Mesenchymal stem cell (in vitro differentiated cells and primary cell): ENCODE results near the gene FBXO33.

ENCODE experiments used
- DNase-seq: peaks from one replicate; pipeline ENCODE4 v3.0.0-alpha.2; 2013
- H2AFZ ChIP-seq: one replicate; pipeline ENCODE4 v1.6.1; 2013; ENCODE audit warnings: low read depth, mild to moderate bottlenecking, control low read depth, inconsistent platforms, low read length, moderate library complexity
- H2AK5ac ChIP-seq: 2 replicates; pipeline ENCODE4 v1.6.1; 2013; ENCODE audit warnings: low read length, moderate library complexity, mild to moderate bottlenecking, inconsistent platforms; ENCODE audit not compliant: severe bottlenecking
- H2BK120ac ChIP-seq: one replicate; pipeline ENCODE4 v1.6.1; 2013; ENCODE audit warnings: low read depth, mild to moderate bottlenecking, inconsistent platforms, low read length, moderate library complexity
- H2BK12ac ChIP-seq, 2 experiments: one replicate each; pipeline ENCODE4 v1.6.1; 2013; ENCODE audit warnings: inconsistent platforms in 2 of 2, low read length in 2 of 2, mild to moderate bottlenecking in 2 of 2, moderate library complexity in 2 of 2, control low read depth in 1 of 2
- H2BK15ac ChIP-seq: one replicate; pipeline ENCODE4 v1.6.1; 2013; ENCODE audit warnings: mild to moderate bottlenecking, low read depth, inconsistent platforms; ENCODE audit not compliant: poor library complexity, severe bottlenecking
- H2BK5ac ChIP-seq: 2 replicates; pipeline ENCODE4 v1.6.1; 2013; ENCODE audit warnings: low read depth, mild to moderate bottlenecking, low read length, control low read depth, inconsistent platforms; ENCODE audit not compliant: poor library complexity, severe bottlenecking
- H3K14ac ChIP-seq, 2 experiments: one replicate each; pipeline ENCODE4 v1.6.1; 2013; ENCODE audit warnings: inconsistent platforms in 2 of 2, low read length in 2 of 2, control low read depth in 1 of 2, mild to moderate bottlenecking in 1 of 2, moderate library complexity in 1 of 2
- H3K18ac ChIP-seq, 2 experiments: one replicate each; pipeline ENCODE4 v1.6.1; 2013; ENCODE audit warnings: inconsistent platforms in 2 of 2, low read length in 2 of 2, control low read depth in 1 of 2, low read depth in 1 of 2, mild to moderate bottlenecking in 1 of 2
- H3K23ac ChIP-seq, 2 experiments: one replicate each; pipeline ENCODE4 v1.6.1; 2013; ENCODE audit warnings: inconsistent platforms in 2 of 2, low read length in 2 of 2, mild to moderate bottlenecking in 2 of 2, moderate library complexity in 2 of 2, control low read depth in 1 of 2
- H3K27ac ChIP-seq: 2 replicates; pipeline ENCODE4 v1.5.1; 2013; ENCODE audit warnings: mild to moderate bottlenecking, moderate library complexity, low read length, control low read depth, inconsistent platforms; ENCODE audit not compliant: poor library complexity, severe bottlenecking
- H3K27me3 ChIP-seq, 2 experiments: 2 replicates each; pipeline versions ENCODE4 v1.6.1 to v1.7.0; 2013; ENCODE audit warnings: low read length in 2 of 2, mild to moderate bottlenecking in 2 of 2, moderate library complexity in 2 of 2, control low read depth in 1 of 2, inconsistent platforms in 1 of 2; ENCODE audit not compliant: control insufficient read depth in 1 of 2, insufficient read depth in 1 of 2
- H3K36me3 ChIP-seq, 2 experiments: 2 replicates each; pipeline versions ENCODE4 v1.6.1 to v1.7.0; 2013; ENCODE audit warnings: low read length in 2 of 2, control low read depth in 1 of 2, inconsistent platforms in 1 of 2, low read depth in 1 of 2, mild to moderate bottlenecking in 1 of 2; ENCODE audit not compliant: insufficient read depth in 2 of 2, control insufficient read depth in 1 of 2
- H3K4ac ChIP-seq, 2 experiments: one replicate each; pipeline ENCODE4 v1.6.1; 2013; ENCODE audit warnings: inconsistent platforms in 2 of 2, low read length in 2 of 2, mild to moderate bottlenecking in 2 of 2, moderate library complexity in 2 of 2, control low read depth in 1 of 2, low read depth in 1 of 2
- H3K4me1 ChIP-seq: 2 replicates; pipeline ENCODE4 v1.6.1; 2013; ENCODE audit warnings: low read depth, low read length, control low read depth; ENCODE audit not compliant: control insufficient read depth, insufficient read depth
- H3K4me2 ChIP-seq: 2 replicates; pipeline ENCODE4 v1.6.1; 2013; ENCODE audit warnings: low read length, mild to moderate bottlenecking, inconsistent platforms; ENCODE audit not compliant: poor library complexity, severe bottlenecking
- H3K4me3 ChIP-seq, 2 experiments: 2 replicates each; pipeline versions ENCODE4 v1.5.1 to v1.7.0; 2013; ENCODE audit warnings: low read length in 2 of 2, mild to moderate bottlenecking in 2 of 2, control low read depth in 1 of 2, low read depth in 1 of 2; ENCODE audit not compliant: insufficient read depth in 1 of 2
- H3K79me1 ChIP-seq: replicated peaks from 2 replicates; pipeline ENCODE4 v1.6.1; 2013; ENCODE audit warnings: mild to moderate bottlenecking, control low read depth, low read length, inconsistent platforms; ENCODE audit not compliant: poor library complexity, severe bottlenecking
- H3K9ac ChIP-seq: 2 replicates; pipeline ENCODE4 v1.7.0; 2013; ENCODE audit warnings: mild to moderate bottlenecking, low read length, moderate library complexity
- H3K9me3 ChIP-seq: 2 replicates; pipeline ENCODE4 v1.7.0; 2013; ENCODE audit warnings: mild to moderate bottlenecking, low read length; ENCODE audit not compliant: control insufficient read depth
- H4K8ac ChIP-seq: one replicate; pipeline ENCODE4 v1.6.1; 2013; ENCODE audit warnings: inconsistent platforms, mild to moderate bottlenecking, low read length, moderate library complexity
- H4K91ac ChIP-seq: one replicate; pipeline ENCODE4 v1.6.1; 2013; ENCODE audit warnings: mild to moderate bottlenecking, low read length, inconsistent platforms
- WGBS: methylation state at CpG from one replicate; pipeline ENCODE4 v1.1.7; 2013; ENCODE audit warnings: mixed read lengths; 5-methylcytosine and 5-hydroxymethylcytosine counted together

The FBXO33 gene

GRCh38 chr14:39374851-39375250 lies 57.4 kb downstream of the FBXO33 start:
- no peak overlapping the region for H2BK5ac ChIP-seq
- H3K4ac ChIP-seq: no peak overlapping the region
- H3K79me1 ChIP-seq: peaks cover 5% of the 10 kb centered on the region
- no peak overlapping the region for H4K8ac ChIP-seq
- peak; percentile 43 for DNase-seq
- no peaks in the 10 kb centered on the region for H3K4me1 ChIP-seq
- H3K23ac ChIP-seq: no peak overlapping the region
- H3K4me3 ChIP-seq: no peak overlapping the region
- no peaks in the 10 kb centered on the region for H3K27me3 ChIP-seq
- H3K9me3 ChIP-seq: no peaks in the 10 kb centered on the region
- H2AK5ac ChIP-seq: no peak overlapping the region
- H3K27ac ChIP-seq: no peak overlapping the region
- H3K14ac ChIP-seq: no peak overlapping the region
- no peak overlapping the region for H4K91ac ChIP-seq
- no peak overlapping the region for H3K4me2 ChIP-seq
- no peak overlapping the region for H2BK120ac ChIP-seq
- peaks cover 6 to 7% of the 10 kb centered on the region in 2 experiments for H3K36me3 ChIP-seq
- no peak overlapping the region for H3K18ac ChIP-seq
- H2AFZ ChIP-seq: no peak overlapping the region
- peak overlapping the region; percentile 66 for H3K9ac ChIP-seq
- H2BK15ac ChIP-seq: no peak overlapping the region
- no peak overlapping the region for H2BK12ac ChIP-seq

GRCh38 chr14:39372656-39373055 lies 59.6 kb downstream of the FBXO33 start:
- Histone ChIP-seq H2BK12ac (no peak overlapping the region), H4K8ac (no peak overlapping the region), H2AK5ac (no peak overlapping the region), H2BK15ac (no peak overlapping the region), H2BK5ac (no peak overlapping the region), H3K9ac (peak overlapping the region; percentile 46), H3K18ac (no peak overlapping the region), H3K4ac (no peak overlapping the region), H3K4me2 (no peak overlapping the region), H3K14ac (no peak overlapping the region), H3K9me3 (no peaks in the 10 kb centered on the region), H2AFZ (no peak overlapping the region), H3K4me1 (no peaks in the 10 kb centered on the region), H3K79me1 (peaks cover 5% of the 10 kb centered on the region), H3K27ac (no peak overlapping the region), H3K4me3 (no peak overlapping the region), H3K23ac (no peak overlapping the region), H4K91ac (no peak overlapping the region), H2BK120ac (no peak overlapping the region), H3K36me3 (peaks cover 6 to 7% of the 10 kb centered on the region in 2 experiments), H3K27me3 (no peaks in the 10 kb centered on the region)
- WGBS: no CpG with 5 or more reads among the region's 1 CpG
- peak; percentile 11 for DNase-seq

GRCh38 chr14:39370415-39370814 lies 61.8 kb downstream of the FBXO33 start:
- no peak for DNase-seq
- no peaks in the 10 kb centered on the region for H3K27me3 ChIP-seq
- no peak overlapping the region for H3K14ac ChIP-seq
- H2AFZ ChIP-seq: no peak overlapping the region
- no peak overlapping the region for H3K4me2 ChIP-seq
- H3K4ac ChIP-seq: no peak overlapping the region
- H2BK12ac ChIP-seq: no peak overlapping the region
- no peak overlapping the region for H3K4me3 ChIP-seq
- H3K9ac ChIP-seq: no peak overlapping the region
- no peak overlapping the region for H2AK5ac ChIP-seq
- H4K8ac ChIP-seq: no peak overlapping the region
- no peak overlapping the region for H2BK120ac ChIP-seq
- WGBS: 97% methylated on average over 12 of the region's 12 CpGs
- H3K9me3 ChIP-seq: peaks cover 2% of the 10 kb centered on the region
- H3K4me1 ChIP-seq: peaks cover 12% of the 10 kb centered on the region
- peaks cover 7 to 14% of the 10 kb centered on the region in 2 experiments for H3K36me3 ChIP-seq
- no peak overlapping the region for H2BK15ac ChIP-seq
- H3K79me1 ChIP-seq: peaks cover 22% of the 10 kb centered on the region
- H3K18ac ChIP-seq: no peak overlapping the region
- H3K23ac ChIP-seq: no peak overlapping the region
- no peak overlapping the region for H4K91ac ChIP-seq
- H2BK5ac ChIP-seq: no peak overlapping the region
- no peak overlapping the region for H3K27ac ChIP-seq

GRCh38 chr14:39369029-39369428 lies 63.2 kb downstream of the FBXO33 start:
- WGBS: 100% methylated on average over 2 of the region's 2 CpGs
- H4K8ac ChIP-seq: no peak overlapping the region
- H3K9me3 ChIP-seq: peaks cover 16% of the 10 kb centered on the region

More at GRCh38 chr14:39369029-39369428, 63.2 kb downstream of the FBXO33 start:
- Histone ChIP-seq H3K4ac (no peak overlapping the region), H2BK5ac (no peak overlapping the region), H3K79me1 (peaks cover 26% of the 10 kb centered on the region), H3K4me1 (peaks cover 12% of the 10 kb centered on the region), H2BK120ac (no peak overlapping the region), H2BK12ac (no peak overlapping the region), H2AK5ac (no peak overlapping the region), H3K27ac (no peak overlapping the region), H3K23ac (no peak overlapping the region), H3K27me3 (no peaks in the 10 kb centered on the region), H3K4me3 (no peak overlapping the region), H3K9ac (peak overlapping the region; percentile 26), H3K36me3 (peaks cover 7 to 14% of the 10 kb centered on the region in 2 experiments), H3K18ac (no peak overlapping the region), H2AFZ (no peak overlapping the region), H2BK15ac (no peak overlapping the region), H3K4me2 (no peak overlapping the region), H3K14ac (no peak overlapping the region), H4K91ac (no peak overlapping the region)
- DNase-seq: no peak
